K562 (cell line): ENCODE measurements around the gene ZSWIM9. TPM values are rescaled to one million over a fixed set of nuclear protein-coding genes. Genes with fewer than 3 reads are reported as not detected.
A peak's percentile ranks its signal among the peaks of the same experiment; 100 is the strongest.

Source experiments
- ARID1B ChIP-seq: fragments of 450-650 bp; IDR thresholded peaks from 2 replicates; pipeline ENCODE4 v1.6.1; 2016; ENCODE audit warnings: antibody characterized with exemption, mild to moderate bottlenecking, inconsistent platforms
- EWSR1 ChIP-seq: fragments of 450-650 bp; IDR thresholded peaks from 2 replicates; pipeline ENCODE4 v1.6.1; 2018; ENCODE audit warnings: borderline replicate concordance, mild to moderate bottlenecking, low read depth, moderate library complexity; ENCODE audit not compliant: partially characterized antibody
- FIP1L1 ChIP-seq: fragments of 200-400 bp; formaldehyde crosslinking; IDR thresholded peaks from 2 replicates; pipeline ENCODE4 v1.6.1; 2018; ENCODE audit warnings: mild to moderate bottlenecking, low read depth, low read length; ENCODE audit not compliant: poor library complexity, severe bottlenecking
- FOXJ2 ChIP-seq: fragments of 200-800 bp; sonication (Bioruptor generic); IDR thresholded peaks from 2 replicates; pipeline ENCODE4 v1.6.1; 2016; ENCODE audit warnings: missing genetic modification characterization, missing compliant biosample characterization
- GTF2E2 ChIP-seq: fragments of 200-800 bp; sonication (Bioruptor generic); IDR thresholded peaks from 2 replicates; pipeline ENCODE4 v1.6.1; 2016; ENCODE audit warnings: missing genetic modification characterization, missing compliant biosample characterization
- GTF2F1 ChIP-seq: IDR thresholded peaks from 2 replicates; pipeline ENCODE4 v1.6.1; 2011; ENCODE audit warnings: low read depth, low read length, improper control_type of control experiment
- HNRNPH1 ChIP-seq: fragments of 200-400 bp; formaldehyde crosslinking; optimal IDR thresholded peaks from 2 replicates; pipeline ENCODE3; 2017; ENCODE audit warnings: low read depth, mild to moderate bottlenecking, low read length, moderate library complexity
- NRF1 ChIP-seq, 2 experiments: fragments of 450-650 bp; IDR thresholded peaks in 1 of 2; conservative IDR thresholded peaks in 1 of 2; 2 replicates each; pipeline ENCODE4 v1.6.1; 2014; ENCODE audit warnings: mild to moderate bottlenecking in 2 of 2
- PHF21A ChIP-seq: fragments of 450-650 bp; IDR thresholded peaks from 2 replicates; pipeline ENCODE4 v1.6.1; 2017; ENCODE audit warnings: low read depth, borderline replicate concordance
- RBM39 ChIP-seq: fragments of 200-400 bp; formaldehyde crosslinking; optimal IDR thresholded peaks from 2 replicates; pipeline ENCODE3; 2018; ENCODE audit warnings: low read depth, low read length
- SMARCE1 ChIP-seq: fragments of 450-650 bp; IDR thresholded peaks from 2 replicates; pipeline ENCODE4 v1.7.1; 2016; ENCODE audit warnings: mild to moderate bottlenecking
- SPI1 ChIP-seq: IDR thresholded peaks from 2 replicates; pipeline ENCODE4 v1.6.1; 2011; ENCODE audit warnings: low read depth, low read length, control low read depth, borderline replicate concordance
- STAG1 ChIP-seq: sonication (generic); formaldehyde crosslinking; IDR thresholded peaks from 2 replicates; pipeline ENCODE4 v1.5.0; 2020; ENCODE audit warnings: missing genetic modification reagents, borderline replicate concordance
- ZFP1 ChIP-seq: fragments of 450-650 bp; formaldehyde crosslinking; IDR thresholded peaks from 2 replicates; pipeline ENCODE4 v1.4.0; 2020; ENCODE audit warnings: mild to moderate bottlenecking, mixed read lengths
- ZNF3 ChIP-seq: fragments of 250-450 bp; sonication (Bioruptor Pico); IDR thresholded peaks from 2 replicates; pipeline ENCODE4 v1.5.0; 2021; ENCODE audit warnings: mild to moderate bottlenecking, moderate library complexity
- ZNF316 ChIP-seq: fragments of 450-650 bp; IDR thresholded peaks from 2 replicates; pipeline ENCODE4 v1.6.1; 2016
- ZNF830 ChIP-seq: fragments of 250-450 bp; sonication (Bioruptor Pico); IDR thresholded peaks from 2 replicates; pipeline ENCODE4 v1.5.0; 2021; ENCODE audit warnings: mild to moderate bottlenecking
- polyA plus RNA-seq, 8 experiments: library from polyadenylated mRNA; depleted of rRNA in 4 of 8; stranded (reverse) in 5 of 8; unstranded in 3 of 8; fragments of >200 nt; fragmentation: Nextera tagmentation in 2 of 8; fragmentation: Illumina TruSeq in 1 of 8; extraction: Ambion mirVana in 2 of 8; extraction: Trizol in 1 of 8; gene quantifications; 2 replicates each; pipeline versions ENCODE4 v1.2.1 to v1.2.3, GENCODE V29; 2011 to 2014; ENCODE audit warnings: inconsistent platforms in 1 of 8, missing spikeins in 1 of 8
- total RNA-seq, 7 experiments: library from RNA; depleted of rRNA in 6 of 7; stranded (reverse); fragments of >200 nt in 6 of 7; fragmentation: Illumina TruSeq in 2 of 7; extraction: Trizol in 2 of 7; gene quantifications; 2 replicates each; pipeline versions ENCODE4 v1.2.1 to v1.2.3, GENCODE V29; 2011 to 2021; ENCODE audit warnings: low replicate concordance in 1 of 7
- TF ChIP-seq, protein P1 (sequence below): IDR thresholded peaks from 2 replicates; pipeline ENCODE4 v1.6.1; 2012; ENCODE audit warnings: low read depth, low read length, improper control_type of control experiment, borderline replicate concordance
- TF ChIP-seq, protein P2 (sequence below): conservative IDR thresholded peaks from 2 replicates; pipeline ENCODE4 v1.6.1; 2011; ENCODE audit warnings: low read depth, mild to moderate bottlenecking, low read length; ENCODE audit not compliant: control insufficient read depth
- TF ChIP-seq, protein P3 (sequence below): fragments of 450-650 bp; IDR thresholded peaks from 2 replicates; pipeline ENCODE4 v1.6.1; 2016; ENCODE audit warnings: low read depth, mild to moderate bottlenecking, moderate library complexity

ZSWIM9 gene
- total and polyA plus RNA-seq, 9 of the 15 experiments (the other 6 are each of a cell fraction or from before 2014, with no cell fraction given), result 0.04 to 1.4 (median 0.34) TPM; not detected in 1

DNA sequence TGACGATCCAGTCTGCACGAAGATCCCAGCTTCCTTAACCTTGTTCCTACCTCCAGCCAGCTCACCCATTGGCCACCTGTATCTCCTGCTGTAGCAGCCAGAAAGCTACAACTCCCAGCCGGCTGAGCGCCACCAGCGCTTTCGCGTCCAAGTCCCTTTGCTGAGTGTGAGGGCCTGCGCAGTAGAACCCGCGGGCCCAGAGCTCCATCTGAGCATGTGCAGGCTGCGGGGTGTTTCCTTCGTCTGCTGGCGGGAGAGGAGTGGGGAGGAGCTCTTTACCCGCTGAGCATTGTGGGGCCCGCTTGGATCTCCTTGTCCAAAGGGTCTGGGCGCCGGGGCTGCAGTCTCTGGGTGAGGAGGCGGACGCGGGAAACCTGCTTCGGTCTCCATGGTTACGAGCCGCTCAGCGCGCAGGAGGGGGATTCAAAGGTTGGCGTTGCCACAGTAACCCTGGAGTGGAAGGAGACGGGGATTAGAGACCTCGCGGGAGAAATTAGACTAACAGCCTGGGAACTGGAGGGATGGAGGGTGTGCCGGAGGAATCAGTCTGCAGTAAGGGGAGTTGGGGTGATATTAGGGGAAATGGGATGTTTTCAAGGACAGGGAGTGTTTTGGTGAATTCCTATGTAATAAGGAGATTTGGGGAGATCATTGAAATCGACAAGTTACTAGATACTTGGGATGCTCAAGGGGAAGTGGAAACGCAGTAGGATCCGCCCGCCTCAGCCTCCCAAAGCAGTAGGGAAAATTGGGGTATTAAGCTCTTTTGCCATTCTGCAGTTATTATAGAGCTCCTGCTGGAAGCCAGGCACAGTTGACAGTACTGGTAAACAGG is 33.5 kb downstream of the ZSWIM9 start (continued):
- peak; percentile 98 for TF ChIP-seq NRF1 (conservative IDR thresholded peaks at IDR 0.05 in 1 of 2, IDR thresholded peaks at IDR 0.05 in 1 of 2)
- TF ChIP-seq ZFP1 (CRISPR knock-in tag), result no peak
- TF ChIP-seq, protein P1, sequence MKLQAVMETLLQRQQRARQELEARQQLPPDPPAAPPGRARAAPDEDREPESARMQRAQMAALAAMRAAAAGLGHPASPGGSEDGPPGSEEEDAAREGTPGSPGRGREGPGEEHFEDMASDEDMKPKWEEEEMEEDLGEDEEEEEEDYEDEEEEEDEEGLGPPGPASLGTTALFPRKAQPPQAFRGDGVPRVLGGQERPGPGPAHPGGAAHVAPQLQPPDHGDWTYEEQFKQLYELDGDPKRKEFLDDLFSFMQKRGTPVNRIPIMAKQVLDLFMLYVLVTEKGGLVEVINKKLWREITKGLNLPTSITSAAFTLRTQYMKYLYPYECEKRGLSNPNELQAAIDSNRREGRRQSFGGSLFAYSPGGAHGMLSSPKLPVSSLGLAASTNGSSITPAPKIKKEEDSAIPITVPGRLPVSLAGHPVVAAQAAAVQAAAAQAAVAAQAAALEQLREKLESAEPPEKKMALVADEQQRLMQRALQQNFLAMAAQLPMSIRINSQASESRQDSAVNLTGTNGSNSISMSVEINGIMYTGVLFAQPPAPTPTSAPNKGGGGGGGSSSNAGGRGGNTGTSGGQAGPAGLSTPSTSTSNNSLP, result no peak
- no peak; the same call in 1 of the 2 replicates for TF ChIP-seq GTF2F1
- TF ChIP-seq PHF21A, result no peak
- no peak for TF ChIP-seq STAG1 (CRISPR knock-in tag)
- TF ChIP-seq HNRNPH1, result no peak
- TF ChIP-seq, protein P2, sequence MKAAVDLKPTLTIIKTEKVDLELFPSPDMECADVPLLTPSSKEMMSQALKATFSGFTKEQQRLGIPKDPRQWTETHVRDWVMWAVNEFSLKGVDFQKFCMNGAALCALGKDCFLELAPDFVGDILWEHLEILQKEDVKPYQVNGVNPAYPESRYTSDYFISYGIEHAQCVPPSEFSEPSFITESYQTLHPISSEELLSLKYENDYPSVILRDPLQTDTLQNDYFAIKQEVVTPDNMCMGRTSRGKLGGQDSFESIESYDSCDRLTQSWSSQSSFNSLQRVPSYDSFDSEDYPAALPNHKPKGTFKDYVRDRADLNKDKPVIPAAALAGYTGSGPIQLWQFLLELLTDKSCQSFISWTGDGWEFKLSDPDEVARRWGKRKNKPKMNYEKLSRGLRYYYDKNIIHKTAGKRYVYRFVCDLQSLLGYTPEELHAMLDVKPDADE, result no peak
- no peak for TF ChIP-seq ZNF830
- peak; percentile 54 for TF ChIP-seq FIP1L1
- peak; percentile 53; the same call in 1 of the 2 replicates for TF ChIP-seq SMARCE1
- no peak for TF ChIP-seq RBM39
- peak; percentile 76; the same call in 1 of the 2 replicates for TF ChIP-seq GTF2E2 (tag)
- 0 out of 2 replicates have a peak, but pooled peaks have one; percentile 6 for TF ChIP-seq ARID1B
- TF ChIP-seq SPI1, result peak; percentile 67; the same call in 1 of the 2 replicates
- no peak for TF ChIP-seq ZNF316
- peak; percentile 68; the same call in 1 of the 2 replicates for TF ChIP-seq FOXJ2 (tag)
- TF ChIP-seq, protein P3, sequence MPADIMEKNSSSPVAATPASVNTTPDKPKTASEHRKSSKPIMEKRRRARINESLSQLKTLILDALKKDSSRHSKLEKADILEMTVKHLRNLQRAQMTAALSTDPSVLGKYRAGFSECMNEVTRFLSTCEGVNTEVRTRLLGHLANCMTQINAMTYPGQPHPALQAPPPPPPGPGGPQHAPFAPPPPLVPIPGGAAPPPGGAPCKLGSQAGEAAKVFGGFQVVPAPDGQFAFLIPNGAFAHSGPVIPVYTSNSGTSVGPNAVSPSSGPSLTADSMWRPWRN, result no peak
- no peak for TF ChIP-seq ZNF3 (CRISPR knock-in tag)
- TF ChIP-seq EWSR1, result no peak
